HG03457 (cell line): Measurements from ENCODE around the gene CKS2.
A peak's percentile ranks its signal among the peaks of the same experiment; 100 is the strongest.
"Not testable (repeated sequence)": the region's sequence is repeated elsewhere in the genome, so short reads cannot be mapped to it uniquely, and the experiment has no call there.

ENCODE experiments used
- ATAC-seq: cut with Tn5 transposase; IDR thresholded peaks from one replicate; pipeline ENCODE4 v1.9.1; 2021; ENCODE audit warnings: moderate number of reproducible peaks; ENCODE audit not compliant: unreplicated experiment

Gene CKS2

GRCh38 chr9:89309608-89310474, 1.2 kb upstream of the CKS2 start:
- no peak for ATAC-seq

GRCh38 chr9:89311346-89312221, 589 bp downstream of the CKS2 start:
- peak; percentile 2 for ATAC-seq

- no peak for ATAC-seq
These were observed 1.2 kb downstream of the CKS2 start for GRCh38 chr9:89312222-89312571.

GRCh38 chr9:89313842-89314241, 2.8 kb downstream of the CKS2 start:
- no peak for ATAC-seq

- no peak for ATAC-seq
These were observed 4.0 kb downstream of the CKS2 start for GRCh38 chr9:89314955-89315354.

- ATAC-seq: no peak
These were observed 4.5 kb downstream of the CKS2 start for GRCh38 chr9:89315482-89315881.

- no peak for ATAC-seq
These were observed 6.3 kb downstream of the CKS2 start for GRCh38 chr9:89317282-89317681.

GRCh38 chr9:89318123-89319014, 7.4 kb downstream of the CKS2 start, which contains the start of gene SECISBP2:
TSS of gene SECISBP2 (plus strand) at chr9:89318500. CDS start at chr9:89318577, 77 bp downstream.
- peak; percentile 79 for ATAC-seq

GRCh38 chr9:89319015-89319905, 8.3 kb downstream of the CKS2 start:
- no peak for ATAC-seq

GRCh38 chr9:89323390-89323789, 12.4 kb downstream of the CKS2 start:
- no peak for ATAC-seq

GRCh38 chr9:89325733-89326132, 14.7 kb downstream of the CKS2 start:
- ATAC-seq: no peak

- ATAC-seq: no peak
These were observed 17.1 kb downstream of the CKS2 start for GRCh38 chr9:89328064-89328463.

GRCh38 chr9:89329917-89330316, 18.9 kb downstream of the CKS2 start:
- no peak for ATAC-seq

- ATAC-seq: no peak
These were observed 19.5 kb downstream of the CKS2 start for GRCh38 chr9:89330513-89330912.

- ATAC-seq: no peak
These were observed 28.8 kb downstream of the CKS2 start for GRCh38 chr9:89339807-89340206.

GRCh38 chr9:89340332-89340731, 29.3 kb downstream of the CKS2 start:
- ATAC-seq: no peak

GRCh38 chr9:89342213-89342612, 31.2 kb downstream of the CKS2 start:
- ATAC-seq: no peak

GRCh38 chr9:89342948-89343347, 32.0 kb downstream of the CKS2 start:
- no peak for ATAC-seq

GRCh38 chr9:89343812-89344211, 32.8 kb downstream of the CKS2 start:
- not testable (repeated sequence) for ATAC-seq

GRCh38 chr9:89345476-89345875, 34.5 kb downstream of the CKS2 start:
- no peak for ATAC-seq
